Body of pancreas (tissue), 4 donors: ENCODE data around the gene NF2. TPM values are rescaled to one million over a fixed set of nuclear protein-coding genes. Genes with fewer than 3 reads are reported as not detected.

Experiments
- ATAC-seq: fragments of 150-250 bp; one replicate; pipeline ENCODE4 v1.9.1; 2016
- DNase-seq, 4 donors: peaks; one replicate each; pipeline ENCODE4 v3.0.0-alpha.2; 2019
- H3K27ac ChIP-seq, 4 donors: fragments of 200-600 bp; sonication (generic); 1 replicate in 3 of 4; 2 replicates in 1 of 4; pipeline versions ENCODE4 v1.5.1 to v1.6.1; 2016 to 2019; ENCODE audit warnings: mild to moderate bottlenecking in 1 of 4, mixed read lengths in 1 of 4, moderate library complexity in 1 of 4
- H3K27me3 ChIP-seq, 2 donors: fragments of 200-600 bp; sonication (generic); one replicate each; pipeline ENCODE4 v1.6.0; 2016; ENCODE audit warnings: mild to moderate bottlenecking in 1 of 2
- H3K36me3 ChIP-seq, 2 donors: fragments of 200-600 bp; sonication (generic); replicated peaks in 1 of 2; 2 replicates each; pipeline ENCODE4 v1.5.1; 2016; ENCODE audit warnings: low read depth in 2 of 2; ENCODE audit not compliant: insufficient read depth in 1 of 2
- H3K4me1 ChIP-seq: fragments of 200-600 bp; sonication (generic); one replicate; pipeline ENCODE4 v1.6.0; 2016
- H3K4me3 ChIP-seq, 2 donors: fragments of 200-600 bp; sonication (generic); 1 replicate in 1 of 2; 2 replicates in 1 of 2; pipeline ENCODE4 v1.5.1; 2016 to 2019
- H3K9me3 ChIP-seq, 3 donors: fragments of 200-600 bp; sonication (generic); 1 replicate in 2 of 3; 2 replicates in 1 of 3; pipeline ENCODE4 v1.5.1; 2016
- CTCF ChIP-seq, 7 experiments: fragments of 450-650 bp in 4 of 7; fragments of 200-600 bp in 3 of 7; sonication (generic) in 3 of 7; IDR thresholded peaks; one replicate each; pipeline ENCODE4 v1.5.1; 2016 to 2019; ENCODE audit warnings: antibody characterized with exemption in 7 of 7
- POLR2A ChIP-seq, 3 donors: fragments of 450-650 bp; IDR thresholded peaks; one replicate each; pipeline ENCODE4 v1.6.1; 2016; ENCODE audit warnings: antibody characterized with exemption in 3 of 3, mild to moderate bottlenecking in 2 of 3
- WGBS, 2 donors: methylation state at CpG; one replicate each; pipeline ENCODE4 v1.1.5; 2017; 5-methylcytosine and 5-hydroxymethylcytosine counted together
- intact Hi-C: fragments of 100-400 bp; cut with DNase I; formaldehyde crosslinking; loops from one replicate; pipeline ENCODE4 v1.15.1; 2023
- total RNA-seq, 2 donors: library from RNA; depleted of rRNA; stranded (reverse); fragments of >200 nt; gene quantifications; one replicate each; pipeline ENCODE4 v1.1.0, GENCODE V29; 2016

NF2 gene
- total RNA-seq, 2 donors from 2014 or later = 21.4 to 26.5 TPM

DNA sequence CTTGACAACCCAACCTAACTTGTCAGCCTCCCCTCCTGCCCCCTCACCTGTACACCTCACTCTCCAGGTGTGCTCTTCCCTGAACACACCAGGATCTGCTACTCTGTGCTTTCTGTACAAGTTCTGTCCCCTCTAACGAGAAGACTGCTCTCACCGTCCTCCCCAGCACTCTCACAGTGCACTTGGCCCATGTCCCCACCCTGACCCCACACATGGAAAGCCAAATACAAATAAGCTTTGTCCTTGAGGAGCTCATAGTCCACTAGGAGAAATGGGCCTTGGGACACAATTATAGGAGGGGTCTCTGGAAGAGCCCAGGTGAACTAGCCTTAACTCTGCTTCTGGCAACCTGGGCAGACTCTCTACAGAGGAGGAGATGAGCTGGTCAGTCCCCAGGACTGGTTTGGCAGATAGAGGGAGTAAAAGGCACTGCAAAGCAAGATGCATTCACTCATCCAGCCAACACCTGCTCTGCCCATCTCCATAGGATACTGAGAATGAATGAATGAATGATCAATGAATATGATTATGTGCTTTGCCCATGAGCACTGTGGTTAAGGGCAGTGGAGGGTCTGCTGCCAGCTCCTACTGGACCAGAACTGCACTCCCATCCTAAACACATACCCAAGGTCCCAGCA lies 32.4 kb upstream of the NF2 start:
- ATAC-seq (no peak), DNase-seq (no peak)
- no peaks in the 10 kb centered on the region for H3K27me3 ChIP-seq
- peaks cover 0 to 7% of the 10 kb centered on the region in 2 donors for H3K36me3 ChIP-seq
- intact Hi-C loops = no loop called here
- WGBS, 2 donors = 72 to 86% methylated on average over 2 of the region's 2 CpGs
- no peaks in the 10 kb centered on the region for H3K4me1 ChIP-seq
- H3K4me3 ChIP-seq = no peak overlapping the region
- no peak overlapping the region for H3K27ac ChIP-seq
- no peaks in the 10 kb centered on the region for H3K9me3 ChIP-seq
- TF ChIP-seq POLR2A (IDR thresholded peaks at IDR 0.05) (no peak), CTCF (IDR thresholded peaks at IDR 0.05) (no peak)

DNA sequence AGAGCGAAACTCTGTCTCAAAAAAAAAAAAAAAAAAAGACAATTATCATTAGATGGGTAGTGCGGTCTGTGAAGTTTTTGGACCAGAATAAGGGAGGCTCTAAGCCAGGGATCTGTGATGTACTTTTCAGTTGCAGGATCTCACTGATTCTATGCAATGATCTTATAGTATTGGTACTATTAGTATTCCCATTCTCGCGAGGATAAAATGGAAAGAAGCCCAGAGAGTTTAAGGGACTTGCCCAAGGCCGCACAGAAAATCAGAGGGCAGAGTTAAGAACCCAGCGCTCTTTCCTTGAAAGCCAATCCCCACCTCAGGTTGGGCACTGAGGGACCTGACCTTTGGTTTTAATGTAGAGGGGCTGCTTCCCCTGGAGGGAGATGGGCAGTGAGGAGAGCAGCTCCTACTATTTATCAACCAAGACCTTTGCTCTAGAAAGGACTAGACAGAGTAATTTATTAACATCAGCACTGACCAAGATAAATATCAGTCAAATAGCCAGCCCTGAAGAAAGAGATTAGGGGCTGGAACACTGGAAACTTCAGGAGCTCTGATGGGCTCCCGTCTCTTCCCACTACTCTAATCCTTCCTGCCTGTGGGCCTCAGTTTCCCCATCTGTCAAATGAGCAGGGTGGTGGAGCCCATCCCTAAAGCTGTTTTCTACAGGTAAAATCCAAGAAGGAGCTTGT lies 28.5 kb upstream of the NF2 start:
- H3K27ac ChIP-seq = no peak overlapping the region
- H3K4me1 ChIP-seq = peaks cover under 1% of the 10 kb centered on the region
- no peaks in the 10 kb centered on the region for H3K27me3 ChIP-seq
- WGBS, 2 donors = 75 to 85% methylated on average over 7 of the region's 7 CpGs
- TF ChIP-seq CTCF (IDR thresholded peaks at IDR 0.05) = no peak
- DNase-seq = no peak
- H3K4me3 ChIP-seq = no peak overlapping the region
- ATAC-seq = no peak
- H3K36me3 ChIP-seq = peaks cover 0 to 2% of the 10 kb centered on the region in 2 donors
- intact Hi-C loops = no loop called here
- no peaks in the 10 kb centered on the region for H3K9me3 ChIP-seq

DNA sequence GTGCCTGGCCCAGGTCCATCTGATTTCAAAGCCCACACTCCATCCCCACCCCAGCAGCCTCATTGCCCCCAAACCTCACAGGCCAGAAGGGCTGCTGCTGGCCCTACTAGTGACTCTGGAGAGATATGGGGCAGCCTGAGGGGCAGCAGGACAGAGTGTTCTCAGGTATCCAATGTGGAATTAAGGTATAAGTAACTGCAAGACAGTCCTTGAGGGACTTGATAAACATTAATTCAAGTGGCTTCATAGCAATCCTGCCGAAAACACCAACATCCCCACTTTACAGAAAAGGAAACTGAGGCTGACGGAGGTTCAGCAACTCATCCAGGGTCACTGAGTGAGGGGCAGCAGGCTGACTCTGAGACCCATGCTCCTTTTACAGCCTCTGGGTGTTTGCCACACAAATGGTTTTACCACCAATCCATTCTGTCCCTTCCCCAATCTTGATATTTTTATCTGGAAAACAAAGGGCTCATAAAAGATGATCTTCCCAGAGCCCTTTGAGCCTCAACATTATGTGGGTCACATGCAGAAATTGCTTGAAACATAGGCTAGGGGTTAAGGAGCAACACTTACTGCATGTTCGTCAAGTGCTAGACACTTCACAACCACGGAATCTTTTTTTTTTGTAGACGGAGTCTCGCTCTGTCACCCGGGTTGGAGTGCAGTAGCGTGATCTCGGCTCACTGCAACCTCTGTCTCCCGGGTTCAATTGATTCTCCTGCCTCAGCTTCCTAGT lies 24.8 kb upstream of the NF2 start:
- WGBS, 2 donors = 82 to 83% methylated on average over 10 of the region's 10 CpGs
- intact Hi-C loops = no loop called here
- TF ChIP-seq CTCF (IDR thresholded peaks at IDR 0.05) (no peak), POLR2A (IDR thresholded peaks at IDR 0.05) (no peak)

DNA sequence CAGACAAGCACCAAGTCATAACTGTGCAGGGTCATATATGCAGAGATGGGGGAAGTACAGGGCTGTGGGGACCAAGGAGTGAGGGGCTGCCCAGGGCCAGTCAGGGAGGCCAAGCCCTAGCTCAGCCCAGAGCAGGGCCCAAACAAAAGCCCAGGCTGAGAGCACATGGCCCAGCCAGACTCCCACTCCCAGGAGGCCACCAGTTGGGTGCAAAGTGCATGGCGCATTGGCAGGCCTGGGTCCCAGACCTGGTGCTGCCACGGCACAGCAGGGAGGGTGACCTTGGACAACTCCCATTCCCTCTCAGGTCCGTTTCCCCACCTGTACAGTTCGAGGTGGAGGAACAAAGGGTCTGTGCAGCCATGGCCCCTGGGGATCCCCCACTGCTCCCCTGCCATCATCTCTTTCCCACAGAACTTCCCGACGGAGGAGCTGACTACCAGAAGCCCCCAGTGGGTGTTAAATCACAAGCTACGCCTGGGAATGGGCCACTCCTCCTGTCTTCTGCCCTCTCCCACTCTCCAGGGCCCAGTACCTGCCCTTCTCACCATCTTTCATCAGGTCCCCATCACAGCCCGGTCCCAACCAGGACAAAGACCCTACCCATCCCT lies 23.1 kb upstream of the NF2 start:
- no peaks in the 10 kb centered on the region for H3K27me3 ChIP-seq
- peak; percentile 17 to 50 (median 32) for DNase-seq
- peak overlapping the region; percentile 21 to 65 (median 58) for H3K27ac ChIP-seq
- peak; percentile 15 for ATAC-seq
- TF ChIP-seq POLR2A (IDR thresholded peaks at IDR 0.05) (no peak), CTCF (IDR thresholded peaks at IDR 0.05) (no peak)
- peaks cover 18% of the 10 kb centered on the region for H3K4me1 ChIP-seq
- peak overlapping the region; percentile 61 to 63 for H3K4me3 ChIP-seq
- no peaks in the 10 kb centered on the region for H3K36me3 ChIP-seq
- no peaks in the 10 kb centered on the region for H3K9me3 ChIP-seq
- intact Hi-C loops = no loop called here
- WGBS, 2 donors = 17 to 21% methylated on average over 7 to 8 of the region's 8 CpGs

More for the DNA sequence above, 24.8 kb upstream of the NF2 start:
- no peak overlapping the region for H3K4me3 ChIP-seq
- no peak for ATAC-seq
- H3K27me3 ChIP-seq = no peaks in the 10 kb centered on the region
- no peak overlapping the region for H3K27ac ChIP-seq
- H3K9me3 ChIP-seq = no peaks in the 10 kb centered on the region
- no peaks in the 10 kb centered on the region for H3K36me3 ChIP-seq
- DNase-seq = no peak
- H3K4me1 ChIP-seq = peaks cover 18% of the 10 kb centered on the region
